Activated CD4-positive, alpha-beta T cell treated with anti-CD3 and anti-CD28 coated beads, Interleukin-10, Interleukin-2, amounts not matched to agents 100 ng/mL and 50 ng/mL, durations not matched to agents 16 hours and 8 hours (primary cell): ENCODE measurements around the gene BYSL.
A peak's percentile ranks its signal among the peaks of the same experiment; 100 is the strongest.
"Not testable (repeated sequence)": the region's sequence is repeated elsewhere in the genome, so short reads cannot be mapped to it uniquely, and the experiment has no call there.

Experiments used
- DNase-seq: peaks from one replicate; pipeline ENCODE4 v3.0.0-alpha.2; 2020

The BYSL gene

DNA sequence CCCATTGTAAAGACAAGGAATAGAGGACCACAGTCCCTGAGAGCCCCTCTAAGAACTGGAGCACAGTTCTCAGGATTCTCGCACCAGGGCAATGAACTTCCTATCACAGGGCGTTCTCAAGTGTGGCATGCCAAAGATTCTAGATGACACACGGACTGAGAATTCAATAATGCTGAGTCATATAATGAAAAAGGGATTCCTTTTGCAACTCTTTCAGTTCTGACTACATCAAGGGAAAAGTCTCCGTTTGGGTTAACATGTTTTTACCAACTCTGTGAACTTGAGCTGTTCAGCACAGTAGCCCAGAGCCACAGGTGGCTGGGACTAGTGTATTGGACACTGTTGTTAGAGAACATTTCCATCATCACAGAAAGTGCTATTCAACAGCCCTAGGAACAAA is 3.8 kb upstream of the BYSL start:
- peak; percentile 71 for DNase-seq

DNA sequence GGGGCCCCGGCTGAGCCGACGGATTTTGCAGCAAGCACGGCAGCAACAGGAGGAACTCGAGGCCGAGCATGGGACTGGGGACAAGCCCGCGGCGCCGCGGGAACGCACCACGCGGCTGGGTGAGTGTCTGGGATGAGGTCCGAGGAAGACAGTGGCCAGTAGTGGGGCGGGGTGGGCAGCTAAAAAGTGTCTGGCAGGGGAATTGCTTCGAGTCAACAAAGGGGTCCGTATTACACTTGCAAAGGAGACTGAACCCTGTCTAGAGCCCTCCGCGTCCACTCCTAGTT is 356 bp downstream of the BYSL start:
- DNase-seq = no peak

DNA sequence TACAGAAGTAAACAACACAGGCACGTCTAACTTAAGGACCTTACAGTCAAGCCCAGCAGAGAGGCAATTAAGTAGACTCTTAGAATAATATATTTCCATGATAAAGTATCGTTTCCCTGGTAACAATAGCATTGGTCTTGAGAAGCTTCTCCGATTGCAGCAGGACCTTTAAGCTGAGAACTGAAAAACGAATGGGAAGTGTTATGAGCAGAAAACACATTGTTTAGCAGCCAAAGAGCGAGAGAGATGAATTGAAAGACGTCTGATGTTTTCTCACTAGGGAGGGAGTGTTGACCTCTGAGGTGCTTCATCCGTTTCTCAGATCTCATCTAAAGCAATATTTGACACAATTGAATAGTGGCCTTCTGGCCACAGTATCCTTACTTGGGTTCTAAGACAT is 855 bp downstream of the BYSL start:
- DNase-seq = no peak

DNA sequence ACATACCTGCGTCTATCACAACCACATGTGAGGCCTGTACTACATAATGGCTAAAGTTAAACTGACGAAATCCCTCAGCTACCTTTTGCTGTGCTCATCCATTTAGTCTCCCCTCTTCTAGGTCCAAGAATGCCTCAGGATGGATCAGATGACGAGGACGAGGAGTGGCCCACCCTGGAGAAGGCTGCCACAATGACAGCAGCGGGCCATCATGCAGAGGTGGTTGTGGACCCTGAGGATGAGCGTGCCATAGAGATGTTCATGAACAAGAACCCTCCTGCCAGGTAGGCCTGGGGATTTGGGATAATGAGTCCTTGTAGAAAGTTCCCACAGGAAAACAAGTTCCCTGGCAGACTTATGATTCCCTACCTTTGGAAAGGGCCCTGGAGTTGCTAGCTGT is 6.0 kb downstream of the BYSL start:
- no peak for DNase-seq

DNA sequence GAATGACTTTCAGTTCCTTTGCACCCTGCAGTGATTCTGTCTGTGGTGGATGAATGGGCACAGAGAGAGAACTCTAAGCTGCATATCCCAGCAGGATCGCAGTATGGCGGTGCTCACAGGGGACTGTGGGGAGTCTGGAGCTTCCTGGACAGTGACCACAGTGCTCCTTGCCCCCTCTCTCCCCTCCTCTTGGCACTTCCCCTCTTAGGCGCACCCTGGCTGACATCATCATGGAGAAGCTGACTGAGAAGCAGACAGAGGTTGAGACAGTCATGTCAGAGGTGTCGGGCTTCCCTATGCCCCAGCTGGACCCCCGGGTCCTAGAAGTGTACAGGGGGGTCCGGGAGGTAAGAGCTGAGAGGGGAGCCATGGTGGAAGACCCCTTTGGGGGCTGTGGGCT is 8.6 kb downstream of the BYSL start:
- no peak for DNase-seq

DNA sequence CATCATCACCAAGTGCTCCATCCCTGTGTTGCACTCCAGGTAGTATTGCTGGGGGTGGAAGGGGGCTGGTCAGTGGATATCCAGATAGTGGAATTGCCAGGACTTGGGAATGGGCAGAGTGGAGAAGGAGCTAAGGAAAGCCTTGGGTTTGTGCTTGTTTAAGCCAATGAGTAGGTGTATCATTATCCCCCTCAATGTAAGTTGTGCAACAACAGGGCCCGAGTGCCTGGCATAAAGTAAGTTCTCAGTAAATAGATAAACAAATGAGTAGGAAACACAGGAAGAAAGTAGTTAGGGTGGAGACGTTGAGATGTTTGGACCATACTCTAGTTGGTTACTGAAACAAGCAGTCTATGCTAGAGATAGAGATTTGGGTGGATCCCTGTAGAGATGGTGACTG is 10.5 kb downstream of the BYSL start:
- DNase-seq = no peak

DNA sequence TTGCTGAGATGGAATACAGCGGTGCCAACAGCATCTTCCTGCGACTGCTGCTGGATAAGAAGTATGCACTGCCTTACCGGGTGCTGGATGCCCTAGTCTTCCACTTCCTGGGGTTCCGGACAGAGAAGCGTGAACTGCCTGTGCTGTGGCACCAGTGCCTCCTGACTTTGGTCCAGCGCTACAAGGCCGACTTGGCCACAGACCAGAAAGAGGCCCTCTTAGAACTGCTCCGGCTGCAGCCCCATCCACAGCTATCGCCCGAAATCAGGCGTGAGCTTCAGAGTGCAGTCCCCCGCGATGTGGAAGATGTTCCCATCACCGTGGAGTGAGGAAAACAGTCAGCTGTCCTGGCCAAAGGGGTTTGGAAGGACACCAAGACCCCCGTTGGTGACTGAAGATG is 11.1 kb downstream of the BYSL start:
- DNase-seq = no peak

DNA sequence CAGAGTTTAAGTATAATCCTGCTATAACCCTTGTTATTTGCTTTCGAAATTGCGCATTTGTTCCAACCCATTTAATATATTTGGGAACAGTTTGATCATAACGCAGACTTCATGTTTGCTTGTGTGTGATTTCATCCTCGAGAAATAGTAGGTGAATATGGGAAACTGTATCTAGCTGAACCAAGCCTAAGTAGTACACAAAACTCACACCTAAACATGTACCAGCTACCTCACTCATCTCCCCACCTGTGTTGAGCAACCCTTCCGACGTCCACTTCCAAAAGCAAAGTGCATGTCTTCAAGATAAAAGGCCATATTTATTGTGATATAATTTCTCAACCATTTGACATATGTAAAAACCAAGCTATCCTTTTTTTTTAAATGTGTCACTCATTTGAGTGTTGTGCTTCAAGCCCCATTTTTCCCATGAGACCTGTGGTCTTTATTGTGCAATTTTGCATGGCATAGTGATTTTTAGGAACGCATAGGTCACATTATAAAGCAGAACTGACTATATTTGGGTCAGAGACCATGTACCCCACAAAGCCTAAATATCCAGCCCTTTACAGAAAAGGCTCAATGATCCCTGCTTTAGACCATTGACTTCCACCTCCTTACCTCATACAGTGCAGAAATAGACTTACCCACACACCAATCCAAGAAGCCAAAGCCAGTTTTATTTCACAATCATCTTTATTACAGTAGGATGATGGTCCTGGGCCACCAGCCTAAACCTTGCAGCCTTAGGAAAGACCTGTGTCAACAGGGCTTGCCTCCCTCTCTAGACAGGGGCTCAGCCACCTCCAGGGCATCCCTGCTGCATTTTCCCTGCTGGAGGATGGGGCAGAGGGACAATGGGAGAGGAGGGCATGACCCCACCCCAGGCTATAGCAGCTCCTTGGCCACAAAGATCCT is 13.2 kb downstream of the BYSL start:
- DNase-seq = no peak

DNA sequence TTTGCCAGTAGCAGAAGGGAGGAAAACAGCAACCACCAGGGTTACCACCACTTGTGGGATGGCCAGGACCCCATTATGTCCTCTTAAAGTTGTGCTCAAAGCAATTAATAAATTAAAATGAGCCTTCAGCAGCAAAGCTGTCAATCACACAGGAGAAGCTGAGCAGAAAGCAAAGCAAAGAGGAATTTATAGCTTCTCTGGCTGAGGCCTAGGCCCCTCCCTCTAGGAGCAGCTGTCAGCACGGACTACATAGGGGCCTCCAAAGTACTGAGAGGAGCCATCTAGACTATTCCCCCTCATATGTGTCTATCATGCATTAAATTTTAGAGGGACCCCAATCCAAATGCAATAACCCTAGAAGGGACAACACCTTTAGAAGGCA is 13.9 kb downstream of the BYSL start:
- no peak for DNase-seq

DNA sequence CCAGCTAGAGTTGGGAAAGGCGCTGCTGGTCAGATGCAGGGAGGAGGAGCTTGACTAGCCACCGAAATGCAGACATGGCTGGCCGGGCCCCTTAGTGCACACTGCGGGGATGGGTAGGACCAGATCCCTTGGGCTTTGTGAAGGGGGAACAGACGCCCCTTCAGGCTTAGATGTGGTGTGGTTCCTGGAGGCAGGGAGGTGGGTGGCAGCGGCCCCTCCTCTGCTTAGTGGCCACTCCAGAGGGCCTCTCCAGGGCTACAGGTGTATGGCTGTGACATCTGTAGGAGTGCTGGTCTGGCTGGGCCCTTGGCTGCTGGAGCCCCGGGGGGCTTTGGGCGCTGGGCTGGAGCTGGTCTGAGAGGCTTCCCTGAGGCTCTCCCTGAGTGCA is 14.4 kb downstream of the BYSL start:
- no peak for DNase-seq

DNA sequence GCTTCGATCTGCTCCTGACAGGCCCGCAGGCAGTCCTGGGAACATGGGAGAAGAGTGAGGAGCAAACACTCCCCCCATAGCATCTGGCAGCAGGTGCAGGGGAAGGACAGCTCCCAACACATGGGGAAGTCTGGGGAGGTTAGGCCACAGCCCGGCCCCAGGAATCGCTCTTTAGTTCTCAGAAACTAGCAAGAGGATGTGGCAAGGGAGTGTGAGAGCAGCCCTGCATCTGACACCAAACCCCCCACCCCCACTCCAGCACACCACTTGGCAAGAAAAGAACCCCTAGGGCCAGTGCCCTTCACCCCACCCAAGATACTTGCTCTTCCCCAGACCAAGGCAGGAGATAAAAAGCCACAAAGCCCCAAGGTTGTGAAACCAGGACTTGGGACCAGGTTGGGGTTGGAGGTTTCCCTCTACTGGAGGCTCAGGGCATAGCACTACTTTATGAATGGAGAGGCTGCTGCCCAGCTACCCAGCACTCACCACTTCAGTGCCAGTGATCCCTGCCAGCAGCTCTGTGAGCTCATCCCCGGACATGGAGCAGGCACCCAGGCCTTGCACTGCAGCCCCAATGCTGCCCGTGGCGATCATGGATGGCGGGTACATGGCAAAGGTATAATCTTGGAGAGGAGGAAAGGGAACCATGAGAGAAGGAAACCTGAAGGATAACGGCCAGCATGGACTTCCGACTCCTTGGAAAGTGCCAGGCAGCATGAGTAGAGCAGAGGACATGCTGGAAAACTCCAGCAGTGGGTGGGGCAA is 15.0 kb downstream of the BYSL start:
- DNase-seq = peak; percentile 95

DNA sequence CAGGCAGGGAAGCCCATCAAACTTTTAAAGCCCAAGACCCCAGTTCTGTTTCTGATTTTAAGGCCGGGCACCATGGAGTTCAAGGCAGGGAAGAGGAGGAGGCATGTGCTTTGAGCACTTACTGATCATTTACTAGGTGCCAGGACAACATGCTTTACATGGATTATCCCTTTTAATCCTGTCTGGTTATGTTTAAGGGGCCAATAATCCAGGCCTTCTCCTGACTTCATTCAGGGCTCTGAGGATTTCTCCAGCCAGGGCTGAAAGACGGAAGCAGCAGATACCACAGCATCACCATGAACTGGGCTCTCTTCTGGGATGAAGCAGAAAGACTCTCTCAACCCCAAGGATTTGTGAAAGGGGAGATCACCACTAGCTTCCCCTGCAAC is 16.2 kb downstream of the BYSL start:
- no peak for DNase-seq

DNA sequence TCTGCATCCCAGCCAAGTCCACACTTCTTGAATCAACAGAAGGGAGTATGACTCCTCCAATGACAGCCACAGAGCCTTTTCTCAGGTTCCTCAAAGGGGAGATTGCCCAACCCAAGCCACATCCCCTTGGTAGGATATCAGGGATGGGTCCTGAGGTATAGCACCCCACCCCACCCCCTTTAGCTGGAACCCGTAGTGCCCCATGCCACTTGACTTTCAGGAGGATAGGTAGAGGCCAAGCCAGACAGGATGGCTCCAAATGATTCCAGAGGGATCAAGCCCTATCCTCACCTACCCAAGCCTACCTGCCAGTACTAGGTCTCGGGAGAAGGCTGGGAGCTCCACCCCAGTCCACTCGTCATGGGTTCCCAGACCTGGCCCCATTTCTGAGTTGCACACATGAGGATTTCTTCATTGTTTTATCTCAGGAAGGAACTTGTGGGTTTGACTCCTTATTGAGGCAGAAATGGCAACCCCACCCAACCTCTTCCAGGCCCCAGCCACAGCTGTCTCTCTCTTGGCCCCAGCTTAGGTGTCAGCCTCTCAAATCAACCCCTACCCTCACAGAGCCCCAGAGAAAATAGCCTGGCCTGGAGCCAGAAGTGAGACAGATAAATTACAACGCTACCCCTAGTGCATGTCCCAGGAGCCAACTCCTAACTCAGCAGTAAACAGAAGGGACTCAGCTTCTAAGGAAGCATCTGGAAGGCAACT is 16.7 kb downstream of the BYSL start:
- DNase-seq = peak; percentile 61

DNA sequence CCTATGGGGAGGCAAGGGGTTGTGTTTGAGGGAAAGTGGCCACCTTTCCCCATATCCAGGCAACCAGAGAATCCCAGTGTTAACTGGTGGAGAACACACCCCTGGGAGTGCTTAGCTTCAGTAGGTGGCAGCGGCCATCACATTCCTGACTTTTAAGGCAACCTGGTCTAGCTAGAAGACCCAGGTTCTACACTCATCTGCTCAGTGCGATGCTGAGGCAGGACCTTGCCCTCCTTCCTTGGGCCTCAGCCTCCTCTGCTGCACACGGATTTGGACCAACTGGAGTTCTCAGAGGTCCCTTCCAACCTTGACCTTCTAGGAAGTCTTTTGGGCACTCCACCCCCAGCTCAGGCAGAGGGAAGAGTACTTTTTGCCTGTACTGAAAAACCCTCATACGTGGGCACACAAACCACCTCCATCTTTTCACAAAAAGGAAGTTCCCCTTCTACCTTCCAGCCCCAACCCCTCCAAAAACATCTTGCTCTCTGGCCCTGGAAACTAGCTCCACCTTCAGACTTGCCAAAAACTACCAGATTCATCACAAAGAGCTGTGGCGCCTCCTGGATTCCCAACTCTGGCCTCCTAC is 17.4 kb downstream of the BYSL start:
- no peak for DNase-seq

DNA sequence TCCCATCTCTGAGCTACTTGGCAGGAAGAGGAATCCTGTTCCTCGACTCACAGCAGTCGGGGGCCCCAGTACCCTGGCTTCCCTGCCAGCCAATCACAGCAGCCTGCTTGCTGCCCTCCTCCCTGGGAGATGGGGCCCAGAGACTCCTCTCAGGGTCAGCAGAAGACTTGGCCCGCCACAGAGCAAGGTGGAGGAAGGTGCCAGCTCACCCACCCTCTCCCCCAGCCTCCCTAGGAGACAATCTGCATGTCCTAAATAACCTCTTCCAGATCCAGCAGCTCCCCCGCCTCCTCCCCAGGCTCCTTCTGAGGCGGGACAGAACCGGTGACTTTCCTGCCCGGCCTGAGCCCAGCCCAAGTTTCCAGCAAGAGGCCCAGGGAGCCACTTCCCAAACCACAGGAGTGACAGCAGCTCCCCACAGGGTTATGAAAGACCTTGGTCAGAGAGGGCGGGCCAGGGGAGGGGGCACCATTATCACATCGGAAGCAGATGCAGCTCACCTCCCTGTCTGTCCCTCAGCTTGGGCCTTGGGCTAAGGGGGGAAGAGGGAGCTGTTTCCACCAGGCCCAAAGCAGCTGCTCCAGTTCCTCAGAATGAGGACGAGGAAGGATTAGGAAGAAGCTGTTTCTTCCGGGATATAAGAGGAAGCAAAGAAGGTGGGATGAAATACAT is 18.0 kb downstream of the BYSL start:
- DNase-seq = peak; percentile 75

DNA sequence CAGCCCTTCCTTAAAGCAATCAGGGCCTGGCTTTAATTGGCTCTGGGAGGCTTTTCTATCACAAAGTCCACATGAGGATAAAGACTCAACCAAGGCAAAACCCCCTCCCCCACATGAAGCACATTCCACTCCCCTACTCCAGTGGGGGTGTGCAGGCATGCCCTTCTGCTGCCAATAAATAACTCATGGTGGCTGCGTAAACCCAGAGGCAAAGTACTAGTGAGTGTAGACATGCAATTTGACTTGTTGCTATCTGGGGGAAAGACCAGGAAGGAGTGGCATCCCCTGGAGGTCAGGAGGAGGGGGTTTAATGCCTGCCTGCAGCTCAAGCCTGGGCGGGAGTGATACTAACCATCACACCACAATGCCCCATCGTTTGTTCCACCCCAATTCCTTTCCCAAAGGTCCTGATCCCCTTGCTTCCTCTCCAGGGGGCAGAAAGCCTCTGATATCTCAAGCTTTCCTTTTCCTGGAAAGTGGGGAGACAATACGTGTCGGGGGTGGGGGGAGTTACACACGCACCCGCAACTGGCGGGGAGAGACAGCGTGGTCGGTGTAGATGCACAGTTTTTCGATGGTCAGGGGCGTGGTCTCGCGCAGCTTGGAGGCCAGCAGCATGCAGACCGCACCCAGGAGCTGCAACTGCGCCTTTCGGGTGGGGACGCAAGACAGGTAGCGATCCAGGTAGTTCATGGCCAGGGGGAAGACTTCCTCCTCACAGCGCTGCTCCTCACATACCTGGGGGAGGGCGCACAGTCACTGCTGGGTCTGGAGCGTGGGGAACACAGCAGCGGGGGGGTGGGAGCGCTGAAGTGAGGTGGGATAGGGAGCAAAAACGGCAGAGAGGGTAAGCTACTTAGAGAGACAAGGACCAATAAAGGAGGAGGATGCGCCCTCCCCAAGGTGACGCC is 18.8 kb downstream of the BYSL start:
- DNase-seq = peak; percentile 66

DNA sequence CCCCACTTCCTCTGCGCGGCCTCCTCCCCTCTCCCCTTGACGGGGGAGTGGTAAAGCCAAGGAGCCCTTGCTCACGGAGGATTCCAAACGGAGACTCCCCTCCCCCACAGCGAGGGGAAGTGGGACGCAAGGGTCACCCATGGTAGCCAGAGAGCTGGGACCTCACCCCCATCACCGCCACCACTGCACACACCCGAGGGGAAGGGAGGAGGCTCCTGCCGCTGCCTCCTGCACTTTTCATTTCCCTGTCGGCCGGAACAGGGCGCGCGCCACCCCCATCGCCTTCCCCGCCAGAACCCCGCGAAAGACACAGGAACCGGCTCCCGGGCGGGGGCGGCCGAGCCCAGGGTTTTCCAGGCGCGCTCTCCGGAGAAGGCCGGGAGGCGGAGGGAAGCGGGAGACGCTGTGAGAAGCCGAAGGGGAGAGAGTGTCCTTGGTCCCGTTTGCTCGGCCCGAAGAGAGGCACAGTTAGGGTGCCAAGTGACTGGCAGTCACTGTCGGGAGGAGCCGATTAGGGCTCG is 19.5 kb downstream of the BYSL start:
- peak; percentile 76 for DNase-seq

DNA sequence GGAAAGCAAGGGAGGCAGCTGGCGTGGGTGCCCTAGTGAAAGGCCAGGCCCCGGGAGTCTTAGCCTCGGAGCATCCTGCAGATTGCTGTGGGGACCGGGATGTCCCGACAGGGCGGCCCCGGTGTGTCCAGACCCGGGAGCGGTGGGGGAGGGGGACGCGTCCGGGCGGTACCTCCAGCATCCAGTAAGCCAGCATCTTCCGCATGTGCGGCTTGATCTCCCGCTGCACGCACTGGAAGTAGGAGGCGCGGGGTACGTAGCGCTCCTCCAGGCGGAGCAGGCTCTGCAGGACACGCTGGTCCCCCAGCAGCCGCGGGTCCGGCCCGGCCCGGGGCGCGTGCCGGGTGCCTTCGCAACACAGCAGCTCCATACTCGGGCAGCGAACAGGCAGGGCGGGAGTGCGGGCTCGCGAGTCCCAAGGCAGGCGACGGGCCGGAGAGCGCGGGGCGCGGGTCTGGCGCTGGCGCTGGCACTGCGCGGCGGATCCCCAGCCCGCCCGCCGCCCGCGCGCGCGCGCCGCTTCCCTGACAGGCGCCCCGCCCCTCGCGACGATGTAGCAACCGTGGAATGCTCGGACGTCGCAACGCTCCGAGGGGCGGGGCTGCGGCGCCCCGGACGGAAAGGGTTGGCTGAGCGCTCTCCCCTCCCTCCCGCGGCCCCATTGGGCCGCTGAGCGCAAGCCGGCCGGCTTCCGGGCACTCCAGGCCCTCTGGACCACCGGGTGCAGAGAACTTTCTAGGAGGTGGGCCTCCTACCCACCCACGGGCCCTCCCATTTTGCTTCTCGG is 20.2 kb downstream of the BYSL start, which contains the start of gene CCND3:
Gene CCND3 (minus strand): TSS at position 529 of the 787 bp plus-strand sequence. CDS start 159 bp downstream, at position 370.
- DNase-seq = peak; percentile 96

DNA sequence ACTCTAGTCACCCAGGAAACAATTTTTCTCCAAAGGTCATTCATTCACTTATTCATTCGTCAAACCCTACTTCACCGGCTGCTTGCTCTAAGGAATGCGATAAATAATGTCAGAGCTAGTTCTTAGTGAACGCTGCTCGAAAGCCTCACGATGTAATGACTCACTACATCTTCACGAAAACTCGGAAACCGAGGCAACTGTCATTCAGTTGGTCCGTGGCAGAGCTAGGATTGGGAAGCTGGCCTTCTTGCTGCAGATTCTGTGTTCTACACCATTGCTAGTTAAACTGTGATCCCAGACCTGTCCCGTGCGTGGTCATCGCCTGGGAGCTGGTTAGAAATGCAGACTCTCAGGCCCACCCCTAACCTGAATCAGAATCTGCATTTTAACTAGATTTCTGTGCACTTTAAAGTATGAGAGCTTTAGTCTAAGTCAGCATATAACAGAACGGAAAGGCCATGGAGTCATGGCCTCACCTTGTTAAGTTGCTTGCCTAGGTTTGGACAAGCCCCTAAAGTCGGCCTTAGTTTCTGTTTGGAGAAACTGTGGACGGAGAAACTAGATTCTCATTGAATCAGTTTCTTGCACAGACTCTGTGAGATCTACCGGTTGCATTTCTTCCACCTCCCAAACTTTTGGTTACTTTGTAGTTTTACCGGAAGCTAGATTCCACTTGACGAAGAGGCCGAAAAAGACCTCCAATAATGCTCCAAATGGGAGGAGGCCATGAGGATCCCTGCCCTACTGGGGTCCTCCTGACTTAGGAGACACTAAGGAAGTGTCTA is 21.0 kb downstream of the BYSL start:
- no peak for DNase-seq

DNA sequence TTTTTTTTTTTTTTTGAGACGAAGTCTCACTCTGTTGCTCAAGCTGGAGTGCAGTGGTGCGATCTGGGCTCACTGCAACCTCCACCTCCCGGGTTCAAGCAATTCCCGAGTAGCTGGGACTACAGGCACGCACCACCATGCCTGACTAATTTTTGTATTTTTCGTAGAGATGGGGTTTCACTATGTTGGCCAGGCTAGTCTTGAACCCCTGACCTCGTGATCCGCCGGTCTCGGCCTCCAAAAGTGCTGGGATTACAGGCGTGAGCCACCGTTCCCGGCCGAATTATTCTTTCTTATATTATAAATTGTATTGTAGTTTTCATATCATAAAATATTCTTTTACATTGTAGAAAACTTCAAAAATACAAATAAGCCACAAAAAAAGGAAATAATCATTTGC is 21.6 kb downstream of the BYSL start:
- DNase-seq = not testable (repeated sequence)
